Mesendoderm (in vitro differentiated cells): ENCODE results near the gene DPPA5.
A peak's percentile ranks its signal among the peaks of the same experiment; 100 is the strongest.
"Not testable (repeated sequence)": the region's sequence is repeated elsewhere in the genome, so short reads cannot be mapped to it uniquely, and the experiment has no call there.

ENCODE experiments used
- DNase-seq: peaks from one replicate; pipeline ENCODE4 v3.0.0; 2013
- H2AK5ac ChIP-seq: 2 replicates; pipeline ENCODE4 v1.6.1; 2013; ENCODE audit warnings: low read length, inconsistent platforms
- H2BK120ac ChIP-seq: 2 replicates; pipeline ENCODE4 v1.6.1; 2013; ENCODE audit warnings: low read depth, mild to moderate bottlenecking, low read length, moderate library complexity, mixed read lengths
- H2BK15ac ChIP-seq: replicated peaks from 2 replicates; pipeline ENCODE4 v1.6.1; 2013; ENCODE audit warnings: low read depth, mild to moderate bottlenecking, moderate library complexity
- H2BK5ac ChIP-seq: 2 replicates; pipeline ENCODE4 v1.6.1; 2013; ENCODE audit warnings: low read length, inconsistent platforms
- H3K18ac ChIP-seq: 2 replicates; pipeline ENCODE4 v1.6.1; 2013; ENCODE audit warnings: mild to moderate bottlenecking, low read length, mixed read lengths
- H3K23ac ChIP-seq: one replicate; pipeline ENCODE4 v1.6.1; 2013; ENCODE audit warnings: low read length
- H3K27ac ChIP-seq: 2 replicates; pipeline ENCODE4 v1.5.1; 2013; ENCODE audit warnings: low read depth, mild to moderate bottlenecking, inconsistent platforms, low read length, moderate library complexity
- H3K27me3 ChIP-seq: 2 replicates; pipeline ENCODE4 v1.6.1; 2013; ENCODE audit warnings: low read length, control low read depth, mild to moderate bottlenecking, inconsistent platforms; ENCODE audit not compliant: insufficient read depth, poor library complexity
- H3K36me3 ChIP-seq: 2 replicates; pipeline ENCODE4 v1.6.1; 2013; ENCODE audit warnings: low read length, inconsistent platforms; ENCODE audit not compliant: control insufficient read depth, insufficient read depth
- H3K4ac ChIP-seq: one replicate; pipeline ENCODE4 v1.6.1; 2013; ENCODE audit warnings: low read depth, mild to moderate bottlenecking, low read length, moderate library complexity
- H3K4me1 ChIP-seq: 2 replicates; pipeline ENCODE4 v1.6.1; 2013; ENCODE audit warnings: low read depth, low read length, inconsistent platforms; ENCODE audit not compliant: control insufficient read depth
- H3K4me2 ChIP-seq: 2 replicates; pipeline ENCODE4 v1.6.1; 2013; ENCODE audit warnings: low read length
- H3K4me3 ChIP-seq: 2 replicates; pipeline ENCODE4 v1.5.1; 2013; ENCODE audit warnings: mild to moderate bottlenecking, low read length
- H3K56ac ChIP-seq: one replicate; pipeline ENCODE4 v1.6.1; 2013; ENCODE audit warnings: low read length
- H3K79me1 ChIP-seq: 2 replicates; pipeline ENCODE4 v1.6.1; 2013; ENCODE audit warnings: low read length, inconsistent platforms
- H3K79me2 ChIP-seq: 2 replicates; pipeline ENCODE4 v1.6.1; 2013; ENCODE audit warnings: mild to moderate bottlenecking, low read length; ENCODE audit not compliant: control insufficient read depth, insufficient read depth
- H3K9ac ChIP-seq: 2 replicates; pipeline ENCODE4 v1.6.1; 2013; ENCODE audit warnings: low read length, inconsistent platforms
- H4K5ac ChIP-seq: one replicate; pipeline ENCODE4 v1.6.1; 2013; ENCODE audit warnings: low read length
- H4K8ac ChIP-seq: one replicate; pipeline ENCODE4 v1.6.1; 2013; ENCODE audit warnings: low read depth, mild to moderate bottlenecking, control low read depth, low read length, moderate library complexity
- WGBS: extraction: QIAGEN DNeasy Blood & Tissue Kit; methylation state at CpG from one replicate; pipeline ENCODE4 v1.1.7; 2013; ENCODE audit warnings: low lambda C conversion rate, missing lambda C conversion rate; ENCODE audit not compliant: insufficient coverage; ENCODE audit errors: extremely low coverage; 5-methylcytosine and 5-hydroxymethylcytosine counted together

DPPA5 gene

DNA sequence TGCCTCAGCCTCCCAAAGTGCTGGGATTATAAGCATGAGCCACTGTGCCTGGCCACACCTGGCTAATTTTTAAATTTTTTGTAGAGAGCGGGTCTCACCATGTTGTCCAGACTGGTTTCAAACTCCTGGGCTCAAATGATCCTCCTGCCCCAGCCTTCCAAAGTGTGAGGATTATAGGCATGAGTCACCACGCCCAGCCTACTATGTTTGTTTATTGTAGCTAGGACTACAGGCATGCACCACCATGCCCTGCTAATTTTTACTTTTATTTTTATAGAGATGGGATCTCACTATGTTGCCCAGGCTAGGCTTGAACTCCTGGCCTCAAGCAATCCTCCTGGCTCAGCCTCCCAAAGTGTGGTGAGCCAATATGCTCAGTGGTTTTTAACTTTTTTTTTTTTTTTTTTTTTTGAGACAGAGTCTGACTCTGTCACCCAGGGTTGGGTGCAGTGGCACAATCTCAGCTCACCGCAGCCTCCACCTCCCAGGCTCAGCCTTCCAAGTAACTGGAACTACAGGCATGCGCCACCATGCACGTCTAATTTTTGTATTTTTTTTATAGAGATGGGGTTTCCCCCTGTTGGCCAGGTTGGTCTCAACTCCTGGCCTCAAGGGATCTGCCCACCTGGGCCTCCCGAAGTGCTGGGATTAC is 28.5 kb upstream of the DPPA5 start:
- H3K36me3 ChIP-seq, result no peaks in the 10 kb centered on the region

GRCh38 chr6:73381531-73381930 is 27.5 kb upstream of the DPPA5 start:
- H3K79me1 ChIP-seq, H4K8ac ChIP-seq, H3K27me3 ChIP-seq, H3K9ac ChIP-seq, H4K5ac ChIP-seq, H3K36me3 ChIP-seq, DNase-seq, H3K4me3 ChIP-seq, H3K4me1 ChIP-seq, H3K18ac ChIP-seq, H2BK15ac ChIP-seq, H2BK120ac ChIP-seq, H2AK5ac ChIP-seq, H3K4me2 ChIP-seq, H3K23ac ChIP-seq, H2BK5ac ChIP-seq, H3K56ac ChIP-seq, H3K79me2 ChIP-seq, H3K27ac ChIP-seq, H3K4ac ChIP-seq: not testable (repeated sequence)
- no CpG with 5 or more reads among the region's 10 CpGs for WGBS

More for the DNA sequence above, 28.5 kb upstream of the DPPA5 start:
- no peak overlapping the region for H2BK5ac ChIP-seq
- H3K27me3 ChIP-seq, result no peaks in the 10 kb centered on the region
- WGBS, result no CpG with 5 or more reads among the region's 6 CpGs
- H2AK5ac ChIP-seq, result no peak overlapping the region
- no peak overlapping the region for H2BK120ac ChIP-seq
- H2BK15ac ChIP-seq, result no peak overlapping the region
- no peaks in the 10 kb centered on the region for H3K4me1 ChIP-seq
- no peaks in the 10 kb centered on the region for H3K79me2 ChIP-seq
- no peak overlapping the region for H3K23ac ChIP-seq
- no peak overlapping the region for H3K4ac ChIP-seq
- peak; percentile 13 for DNase-seq
- no peaks in the 10 kb centered on the region for H3K79me1 ChIP-seq
- H3K9ac ChIP-seq, result no peak overlapping the region
- H4K5ac ChIP-seq, result no peak overlapping the region
- no peak overlapping the region for H3K18ac ChIP-seq
- no peak overlapping the region for H3K4me3 ChIP-seq
- H3K4me2 ChIP-seq, result no peak overlapping the region
- no peak overlapping the region for H3K27ac ChIP-seq
- H3K56ac ChIP-seq, result no peak overlapping the region
- no peak overlapping the region for H4K8ac ChIP-seq

- H3K4me1 ChIP-seq, result no peaks in the 10 kb centered on the region
- no peak overlapping the region for H2BK5ac ChIP-seq
- H3K18ac ChIP-seq, result no peak overlapping the region
- H3K79me1 ChIP-seq, result no peaks in the 10 kb centered on the region
- H3K4ac ChIP-seq, result no peak overlapping the region
- no peak overlapping the region for H3K56ac ChIP-seq
- H3K4me2 ChIP-seq, result no peak overlapping the region
- no peak overlapping the region for H4K5ac ChIP-seq
- H3K36me3 ChIP-seq, result no peaks in the 10 kb centered on the region
- no peak overlapping the region for H3K23ac ChIP-seq
- no peak overlapping the region for H3K9ac ChIP-seq
- no peak overlapping the region for H2BK15ac ChIP-seq
- H3K27me3 ChIP-seq, result no peaks in the 10 kb centered on the region
- no peak overlapping the region for H2AK5ac ChIP-seq
- no CpG with 5 or more reads among the region's 3 CpGs for WGBS
- no peak overlapping the region for H4K8ac ChIP-seq
- H3K79me2 ChIP-seq, result no peaks in the 10 kb centered on the region
- no peak overlapping the region for H3K4me3 ChIP-seq
- DNase-seq, result no peak
- no peak overlapping the region for H3K27ac ChIP-seq
- no peak overlapping the region for H2BK120ac ChIP-seq
These were observed 23.1 kb upstream of the DPPA5 start for GRCh38 chr6:73377225-73377624.

DNA sequence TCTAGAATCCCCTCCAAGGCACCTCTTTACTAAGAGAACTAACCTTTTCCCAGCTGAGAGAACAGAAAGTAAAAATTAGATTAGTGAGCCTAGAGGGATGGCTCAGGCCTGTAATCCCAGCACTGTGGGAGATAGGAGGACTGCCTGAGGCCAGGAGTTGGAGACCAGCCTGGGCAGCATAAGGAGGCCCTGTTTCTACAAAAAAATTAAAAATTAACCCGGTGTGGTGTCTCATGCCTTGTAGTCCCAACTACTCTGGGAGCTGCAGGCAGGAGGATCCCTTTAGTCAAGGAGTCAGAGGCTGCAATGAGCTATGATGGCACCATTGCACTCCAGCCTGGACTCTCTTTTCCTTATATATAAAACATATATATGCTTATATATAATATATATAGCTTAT is 21.1 kb upstream of the DPPA5 start:
- H4K8ac ChIP-seq, result no peak overlapping the region
- no peak overlapping the region for H3K56ac ChIP-seq
- H2BK120ac ChIP-seq, result no peak overlapping the region
- no peak overlapping the region for H2AK5ac ChIP-seq
- H3K9ac ChIP-seq, result no peak overlapping the region
- no peak overlapping the region for H3K4me3 ChIP-seq
- H2BK5ac ChIP-seq, result no peak overlapping the region
- DNase-seq, result no peak
- whole genome bisulfite sequencing, result no CpG with 5 or more reads among the region's 1 CpG
- H3K23ac ChIP-seq, result no peak overlapping the region
- H2BK15ac ChIP-seq, result no peak overlapping the region
- H3K79me2 ChIP-seq, result no peaks in the 10 kb centered on the region
- H3K36me3 ChIP-seq, result no peaks in the 10 kb centered on the region
- H4K5ac ChIP-seq, result no peak overlapping the region
- no peaks in the 10 kb centered on the region for H3K27me3 ChIP-seq
- no peaks in the 10 kb centered on the region for H3K79me1 ChIP-seq
- H3K4me2 ChIP-seq, result no peak overlapping the region
- no peaks in the 10 kb centered on the region for H3K4me1 ChIP-seq
- H3K4ac ChIP-seq, result no peak overlapping the region
- no peak overlapping the region for H3K27ac ChIP-seq
- H3K18ac ChIP-seq, result no peak overlapping the region

- Histone ChIP-seq H3K79me2 (no peaks in the 10 kb centered on the region), H3K56ac (no peak overlapping the region), H3K4me2 (no peak overlapping the region), H2BK120ac (no peak overlapping the region), H2BK5ac (no peak overlapping the region), H2AK5ac (no peak overlapping the region), H3K4me3 (no peak overlapping the region), H3K36me3 (no peaks in the 10 kb centered on the region), H3K18ac (no peak overlapping the region), H4K8ac (no peak overlapping the region), H3K4me1 (peaks cover 7% of the 10 kb centered on the region), H3K23ac (no peak overlapping the region), H3K79me1 (no peaks in the 10 kb centered on the region), H3K9ac (no peak overlapping the region), H3K27me3 (no peaks in the 10 kb centered on the region), H3K4ac (no peak overlapping the region), H4K5ac (no peak overlapping the region), H3K27ac (no peak overlapping the region), H2BK15ac (no peak overlapping the region)
- no peak for DNase-seq
- WGBS, result no CpG with 5 or more reads among the region's 10 CpGs
These were observed 18.4 kb upstream of the DPPA5 start for GRCh38 chr6:73372516-73372915.

- Histone ChIP-seq H3K9ac (no peak overlapping the region), H2AK5ac (no peak overlapping the region), H3K4me1 (peaks cover 7% of the 10 kb centered on the region), H2BK15ac (no peak overlapping the region), H3K27me3 (no peaks in the 10 kb centered on the region), H3K79me1 (no peaks in the 10 kb centered on the region), H3K4me3 (no peak overlapping the region), H3K56ac (no peak overlapping the region), H3K27ac (no peak overlapping the region), H3K4me2 (no peak overlapping the region), H3K36me3 (no peaks in the 10 kb centered on the region), H3K4ac (no peak overlapping the region), H4K8ac (no peak overlapping the region), H2BK120ac (no peak overlapping the region), H2BK5ac (no peak overlapping the region), H3K79me2 (no peaks in the 10 kb centered on the region), H3K18ac (no peak overlapping the region), H4K5ac (no peak overlapping the region), H3K23ac (no peak overlapping the region)
- WGBS, result no CpG with 5 or more reads among the region's 4 CpGs
- no peak for DNase-seq
These were observed 17.9 kb upstream of the DPPA5 start for GRCh38 chr6:73371984-73372383.
